Chondrocyte (in vitro differentiated cells): ENCODE measurements around the gene COLEC11. TPM values are rescaled to one million over a fixed set of nuclear protein-coding genes. Genes with fewer than 3 reads are reported as not detected.

Source experiments
- DNase-seq: peaks from one replicate; pipeline ENCODE4 v3.0.0; 2021; ENCODE audit warnings: mixed read lengths, low spot score
- H3K27ac Mint-ChIP-seq: one replicate; pipeline ENCODE4 v1.8.0; 2021; ENCODE audit warnings: mild to moderate bottlenecking, moderate library complexity, mixed read lengths; ENCODE audit not compliant: unreplicated experiment
- H3K27me3 Mint-ChIP-seq: 2 replicates; pipeline ENCODE4 v1.8.0; 2021; ENCODE audit warnings: low read depth, mixed read lengths
- H3K36me3 Mint-ChIP-seq: 2 replicates; pipeline ENCODE4 v1.8.0; 2021; ENCODE audit warnings: low read depth, mixed read lengths
- H3K4me1 Mint-ChIP-seq: 2 replicates; pipeline ENCODE4 v1.8.0; 2021; ENCODE audit warnings: low read depth, mild to moderate bottlenecking, mixed read lengths
- H3K4me3 Mint-ChIP-seq: one replicate; pipeline ENCODE4 v1.8.0; 2021; ENCODE audit warnings: mild to moderate bottlenecking, moderate library complexity, mixed read lengths; ENCODE audit not compliant: unreplicated experiment
- H3K9me3 Mint-ChIP-seq: 2 replicates; pipeline ENCODE4 v1.8.0; 2021; ENCODE audit warnings: low read depth, mixed read lengths
- CTCF ChIP-seq: fragments of 200-600 bp; sonication (generic); IDR thresholded peaks from 2 replicates; pipeline ENCODE4 v1.5.0; 2021; ENCODE audit warnings: antibody characterized with exemption, mild to moderate bottlenecking, moderate library complexity
- long read RNA-seq: library from polyadenylated mRNA; stranded (forward); transcript quantifications from one replicate; pipeline ENCODE4 v2.0.0, GENCODE V29; 2021
- total RNA-seq: library from RNA; stranded (reverse); gene quantifications from 3 replicates; pipeline ENCODE4 v1.2.1, GENCODE V29; 2021

COLEC11 gene
- total RNA-seq = not detected in 3 replicates
- long read RNA-seq = 0 reads

DNA sequence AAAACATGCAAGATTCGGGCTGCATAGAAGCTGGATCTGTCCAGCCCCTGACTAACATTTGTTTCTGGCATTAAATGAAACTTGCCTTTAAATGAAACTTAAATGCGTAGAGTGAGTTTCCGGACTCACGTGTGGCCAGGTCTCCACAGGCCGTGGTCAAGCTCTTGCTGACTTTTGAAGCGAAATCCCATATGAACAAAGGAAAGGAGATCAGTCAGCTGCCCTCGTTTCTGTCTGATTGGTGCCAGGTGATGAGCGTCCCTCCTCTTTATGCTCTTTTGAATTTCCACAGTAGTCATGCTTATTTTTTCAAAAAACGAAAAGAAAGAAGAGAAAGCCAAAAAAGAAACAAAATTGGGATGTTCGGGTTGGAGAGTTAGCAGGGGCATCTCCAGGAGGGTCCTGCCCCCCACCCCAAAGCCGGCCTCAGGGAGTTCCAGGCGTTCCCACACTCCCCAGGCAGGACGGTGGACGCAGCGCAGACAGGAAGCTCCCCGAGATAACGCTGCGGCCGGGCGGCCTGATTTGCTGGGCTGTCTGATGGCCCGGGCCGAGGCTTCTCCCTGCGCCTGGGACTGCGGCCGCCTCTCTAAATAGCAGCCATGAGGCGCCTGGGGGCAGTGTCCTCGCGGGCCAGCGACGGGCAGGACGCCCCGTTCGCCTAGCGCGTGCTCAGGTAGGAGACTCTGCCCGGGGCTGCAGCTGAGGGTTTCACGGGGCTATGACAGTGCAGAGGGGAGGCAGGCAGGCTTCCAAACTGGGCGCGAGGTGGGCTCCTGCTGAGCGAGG is at the start of gene COLEC11:
Gene COLEC11 (plus strand): TSS at position 620 of the 789 bp plus-strand sequence. CDS start 9,229 bp downstream, outside the sequence.
- Mint-ChIP-seq H3K36me3 (no peaks in the 10 kb centered on the region), H3K27ac (no peak within 1 kb of the TSS), H3K4me1 (peaks cover 3% of the 10 kb centered on the region), H3K27me3 (peaks cover 2% of the 10 kb centered on the region), H3K4me3 (peak within 1 kb of the TSS; percentile 25), H3K9me3 (no peaks in the 10 kb centered on the region)
- peak; percentile 66 for DNase-seq
- TF ChIP-seq CTCF = peak; percentile 36

GRCh38 chr2:3545788-3546478 is 49.0 kb upstream of the COLEC11 start:
- Mint-ChIP-seq H3K36me3 (peaks cover 44% of the 10 kb centered on the region), H3K4me3 (no peak overlapping the region), H3K27me3 (no peaks in the 10 kb centered on the region), H3K9me3 (no peaks in the 10 kb centered on the region), H3K4me1 (no peaks in the 10 kb centered on the region), H3K27ac (no peak overlapping the region)
- no peak for DNase-seq
- TF ChIP-seq CTCF = no peak

DNA sequence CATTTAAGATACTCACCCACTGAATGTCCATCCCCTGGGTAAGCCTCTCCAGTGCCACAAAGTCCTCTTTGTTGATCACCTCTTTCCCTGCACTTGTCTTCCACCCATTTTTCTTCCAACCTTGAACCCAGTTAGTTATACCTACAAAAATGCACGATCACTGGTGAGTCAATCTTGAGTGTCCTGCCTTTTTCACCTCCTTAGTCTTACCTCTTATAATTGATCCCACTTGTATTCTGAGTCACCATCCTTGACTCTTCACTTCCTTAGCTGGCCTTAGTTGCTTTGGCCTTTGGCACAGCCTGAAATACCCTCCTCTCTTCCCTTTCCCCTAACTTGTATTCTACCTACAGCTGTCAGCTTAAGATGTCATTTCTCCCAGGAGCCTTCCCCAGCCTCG is 47.0 kb upstream of the COLEC11 start:
- H3K9me3 Mint-ChIP-seq = no peaks in the 10 kb centered on the region
- no peaks in the 10 kb centered on the region for H3K27me3 Mint-ChIP-seq
- no peak for TF ChIP-seq CTCF
- no peak overlapping the region for H3K4me3 Mint-ChIP-seq
- peak overlapping the region; percentile 22 for H3K27ac Mint-ChIP-seq
- H3K36me3 Mint-ChIP-seq = peaks cover 46% of the 10 kb centered on the region
- no peak for DNase-seq
- no peaks in the 10 kb centered on the region for H3K4me1 Mint-ChIP-seq

GRCh38 chr2:3553946-3554345 is 41.0 kb upstream of the COLEC11 start:
- Mint-ChIP-seq H3K27ac (no peak overlapping the region), H3K27me3 (no peaks in the 10 kb centered on the region), H3K4me3 (no peak overlapping the region), H3K4me1 (peaks cover 16% of the 10 kb centered on the region), H3K36me3 (peaks cover 33% of the 10 kb centered on the region), H3K9me3 (no peaks in the 10 kb centered on the region)
- DNase-seq = no peak
- TF ChIP-seq CTCF = no peak

DNA sequence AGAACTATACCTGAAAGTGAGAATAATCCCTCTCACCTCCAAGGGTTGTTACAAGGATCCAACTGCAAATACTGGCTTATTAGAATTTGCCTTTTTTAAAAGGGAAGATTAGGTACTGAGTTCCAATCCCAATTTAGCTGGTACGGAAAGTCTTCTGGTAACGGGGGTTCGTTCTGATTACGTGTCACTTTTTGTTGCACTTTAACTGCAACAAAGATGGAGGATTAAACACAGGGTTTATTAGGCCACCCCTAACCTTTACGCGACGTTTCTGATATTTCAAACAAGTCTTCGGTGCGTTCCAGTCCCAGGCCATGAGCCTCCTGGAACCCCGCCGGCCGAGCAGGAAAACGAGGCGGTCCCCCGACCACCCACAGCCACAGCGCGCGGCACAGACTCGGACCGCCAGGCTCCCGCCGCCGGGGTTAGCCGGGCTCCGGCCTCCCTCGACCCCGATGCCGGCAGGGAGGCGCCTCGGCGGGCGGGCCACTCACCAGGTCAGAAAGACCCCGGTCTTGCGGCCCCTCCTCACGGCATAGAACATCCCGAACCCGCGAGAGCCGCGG is 37.2 kb upstream of the COLEC11 start:
- Mint-ChIP-seq H3K36me3 (peaks cover 10% of the 10 kb centered on the region), H3K4me1 (peaks cover 21% of the 10 kb centered on the region), H3K27ac (peak overlapping the region; percentile 97), H3K27me3 (no peaks in the 10 kb centered on the region), H3K4me3 (peak overlapping the region; percentile 83), H3K9me3 (no peaks in the 10 kb centered on the region)
- DNase-seq = no peak
- no peak for TF ChIP-seq CTCF
